Prostate gland (tissue), 2 donors: Measurements from ENCODE around the gene SNED1. TPM values are rescaled to one million over a fixed set of nuclear protein-coding genes. Genes with fewer than 3 reads are reported as not detected.

Experiments
- DNase-seq: peaks from one replicate; pipeline ENCODE4 v3.0.0-alpha.2; 2019; ENCODE audit warnings: low spot score
- H3K27ac ChIP-seq, 2 donors: fragments of 200-600 bp; sonication (generic); 2 replicates each; pipeline ENCODE4 v1.5.1; 2017 to 2019
- H3K27me3 ChIP-seq: fragments of 200-600 bp; sonication (generic); replicated peaks from 2 replicates; pipeline ENCODE4 v1.5.1; 2019; ENCODE audit not compliant: insufficient read depth
- H3K36me3 ChIP-seq, 2 donors: fragments of 200-600 bp; sonication (generic); 1 replicate in 1 of 2; 2 replicates in 1 of 2; pipeline versions ENCODE4 v1.5.1 to v1.8.1; 2017 to 2019
- H3K4me1 ChIP-seq: fragments of 200-600 bp; sonication (generic); replicated peaks from 2 replicates; pipeline ENCODE4 v1.5.1; 2019
- H3K4me3 ChIP-seq, 2 donors: fragments of 200-600 bp; sonication (generic); 2 replicates each; pipeline ENCODE4 v1.5.1; 2017 to 2019
- H3K9me3 ChIP-seq: fragments of 200-600 bp; sonication (generic); 2 replicates; pipeline ENCODE4 v1.5.1; 2017
- POLR2A ChIP-seq: fragments of 450-650 bp; IDR thresholded peaks from one replicate; pipeline ENCODE4 v1.6.1; 2016; ENCODE audit warnings: antibody characterized with exemption, mild to moderate bottlenecking
- POLR2AphosphoS5 ChIP-seq: sonication (generic); formaldehyde crosslinking; IDR thresholded peaks from one replicate; pipeline ENCODE4 v1.6.1; 2017; ENCODE audit warnings: antibody characterized with exemption
- WGBS: methylation state at CpG from one replicate; pipeline ENCODE4 v1.1.5; 2018; 5-methylcytosine and 5-hydroxymethylcytosine counted together
- intact Hi-C: fragments of 100-400 bp; cut with DNase I; formaldehyde crosslinking; loops from one replicate; pipeline ENCODE4 v1.14.2; 2022
- total RNA-seq, 2 donors: library from RNA; depleted of rRNA; stranded (reverse); fragments of >200 nt; gene quantifications; one replicate each; pipeline ENCODE4 v1.1.0, GENCODE V29; 2016
- TF ChIP-seq, protein P1 (sequence below), 4 experiments: fragments of 200-600 bp in 2 of 4; fragments of 450-650 bp in 2 of 4; sonication (generic) in 2 of 4; IDR thresholded peaks; 1 replicate in 3 of 4; 2 replicates in 1 of 4; pipeline ENCODE4 v1.5.1; 2016 to 2019; ENCODE audit warnings: antibody characterized with exemption in 4 of 4, mild to moderate bottlenecking in 2 of 4, moderate library complexity in 2 of 4

The SNED1 gene
- total RNA-seq, 2 donors from 2014 or later, result 32.0 to 115 TPM

GRCh38 chr2:241064802-241065354 lies 66.5 kb downstream of the SNED1 start:
- Histone ChIP-seq H3K36me3 (no peaks in the 10 kb centered on the region), H3K4me1 (peaks cover 10% of the 10 kb centered on the region), H3K27ac (no peak overlapping the region), H3K27me3 (no peaks in the 10 kb centered on the region), H3K4me3 (no peak overlapping the region), H3K9me3 (no peaks in the 10 kb centered on the region)
- TF ChIP-seq POLR2A (no peak), POLR2AphosphoS5 (no peak)
- TF ChIP-seq, protein P1, sequence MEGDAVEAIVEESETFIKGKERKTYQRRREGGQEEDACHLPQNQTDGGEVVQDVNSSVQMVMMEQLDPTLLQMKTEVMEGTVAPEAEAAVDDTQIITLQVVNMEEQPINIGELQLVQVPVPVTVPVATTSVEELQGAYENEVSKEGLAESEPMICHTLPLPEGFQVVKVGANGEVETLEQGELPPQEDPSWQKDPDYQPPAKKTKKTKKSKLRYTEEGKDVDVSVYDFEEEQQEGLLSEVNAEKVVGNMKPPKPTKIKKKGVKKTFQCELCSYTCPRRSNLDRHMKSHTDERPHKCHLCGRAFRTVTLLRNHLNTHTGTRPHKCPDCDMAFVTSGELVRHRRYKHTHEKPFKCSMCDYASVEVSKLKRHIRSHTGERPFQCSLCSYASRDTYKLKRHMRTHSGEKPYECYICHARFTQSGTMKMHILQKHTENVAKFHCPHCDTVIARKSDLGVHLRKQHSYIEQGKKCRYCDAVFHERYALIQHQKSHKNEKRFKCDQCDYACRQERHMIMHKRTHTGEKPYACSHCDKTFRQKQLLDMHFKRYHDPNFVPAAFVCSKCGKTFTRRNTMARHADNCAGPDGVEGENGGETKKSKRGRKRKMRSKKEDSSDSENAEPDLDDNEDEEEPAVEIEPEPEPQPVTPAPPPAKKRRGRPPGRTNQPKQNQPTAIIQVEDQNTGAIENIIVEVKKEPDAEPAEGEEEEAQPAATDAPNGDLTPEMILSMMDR (IDR thresholded peaks at IDR 0.05), result no peak
- no peak for DNase-seq
- WGBS, result 85% methylated on average over 22 of the region's 23 CpGs
- intact Hi-C loops, result no loop called here

DNA sequence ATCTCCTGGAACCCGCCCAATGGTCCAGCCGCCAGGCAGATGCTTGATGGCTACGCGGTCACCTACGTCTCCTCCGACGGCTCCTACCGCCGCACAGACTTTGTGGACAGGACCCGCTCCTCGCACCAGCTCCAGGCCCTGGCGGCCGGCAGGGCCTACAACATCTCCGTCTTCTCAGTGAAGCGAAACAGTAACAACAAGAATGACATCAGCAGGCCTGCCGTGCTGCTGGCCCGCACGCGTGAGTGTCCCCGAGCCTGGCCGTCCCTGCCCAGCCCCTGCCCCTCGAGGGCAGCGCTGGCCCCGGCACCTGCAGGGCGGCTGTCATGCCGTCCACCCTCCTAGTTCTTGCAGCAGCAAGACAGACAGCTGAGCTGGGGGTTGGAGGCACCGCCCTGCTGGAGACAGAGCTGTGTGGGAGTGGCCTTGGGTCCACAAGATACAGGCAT lies 67.0 kb downstream of the SNED1 start:
- Histone ChIP-seq H3K27ac (no peak overlapping the region), H3K9me3 (no peaks in the 10 kb centered on the region), H3K4me3 (no peak overlapping the region), H3K27me3 (no peaks in the 10 kb centered on the region), H3K4me1 (peaks cover 10% of the 10 kb centered on the region), H3K36me3 (no peaks in the 10 kb centered on the region)
- WGBS, result 89% methylated on average over 27 of the region's 27 CpGs
- no peak for DNase-seq
- intact Hi-C loops, result no loop called here
- TF ChIP-seq, protein P1 (IDR thresholded peaks at IDR 0.05), result no peak
- TF ChIP-seq POLR2A (no peak), POLR2AphosphoS5 (no peak)

DNA sequence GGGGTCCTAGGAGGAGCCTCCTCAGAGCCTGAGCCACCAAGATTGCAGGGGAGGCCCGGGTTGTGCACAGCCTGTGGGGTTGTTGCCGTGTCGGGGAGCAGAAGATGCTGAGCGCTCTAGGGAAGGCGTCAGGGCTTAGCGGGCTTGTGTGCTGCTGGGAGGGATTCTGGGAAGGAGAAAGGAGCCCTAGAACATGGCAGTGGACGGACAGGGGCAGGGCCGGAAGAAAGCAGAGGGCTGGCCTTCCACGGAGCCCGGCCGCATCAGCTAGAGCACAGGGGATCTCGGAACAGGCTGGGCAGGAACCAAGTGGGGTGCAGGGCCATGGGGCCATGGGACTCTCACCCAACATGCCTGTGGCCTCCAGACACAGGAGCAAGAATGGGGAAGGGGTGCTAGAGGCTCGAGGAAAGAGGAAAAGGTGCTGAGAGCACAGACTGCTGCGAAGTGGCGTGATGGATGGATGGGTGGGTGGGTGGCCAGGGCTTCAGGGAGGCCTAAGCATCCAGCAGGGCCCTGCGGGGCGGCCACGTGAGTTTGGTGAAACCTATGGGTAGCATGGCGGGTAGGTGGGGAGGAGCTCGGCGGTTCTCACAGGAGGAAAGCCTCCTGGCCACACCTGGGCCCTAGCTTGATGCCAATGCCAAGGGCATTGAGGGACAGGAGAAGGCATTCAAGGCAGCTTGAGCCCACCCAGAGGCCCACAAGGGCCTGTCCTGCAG lies 67.9 kb downstream of the SNED1 start:
- 89% methylated on average over 21 of the region's 21 CpGs for WGBS
- H3K36me3 ChIP-seq, result no peaks in the 10 kb centered on the region
- no peak overlapping the region for H3K27ac ChIP-seq
- DNase-seq, result no peak
- no peaks in the 10 kb centered on the region for H3K9me3 ChIP-seq
- intact Hi-C loops, result no loop called here
- H3K27me3 ChIP-seq, result no peaks in the 10 kb centered on the region
- TF ChIP-seq, protein P1 (IDR thresholded peaks at IDR 0.05), result no peak
- TF ChIP-seq POLR2A, result no peak
- no peak for TF ChIP-seq POLR2AphosphoS5
- H3K4me3 ChIP-seq, result no peak overlapping the region
- peaks cover 10% of the 10 kb centered on the region for H3K4me1 ChIP-seq

- H3K27me3 ChIP-seq, result no peaks in the 10 kb centered on the region
- 75% methylated on average over 15 of the region's 15 CpGs for WGBS
- no peaks in the 10 kb centered on the region for H3K9me3 ChIP-seq
- intact Hi-C loops, result no loop called here
- no peaks in the 10 kb centered on the region for H3K36me3 ChIP-seq
- no peak overlapping the region for H3K4me3 ChIP-seq
- peaks cover 10% of the 10 kb centered on the region for H3K4me1 ChIP-seq
- DNase-seq, result no peak
- H3K27ac ChIP-seq, result no peak overlapping the region
- TF ChIP-seq, protein P1 (IDR thresholded peaks at IDR 0.05), result no peak
- TF ChIP-seq POLR2AphosphoS5 (no peak), POLR2A (no peak)
Observed at GRCh38 chr2:241066893-241067341, 68.5 kb downstream of the SNED1 start.
